Mucosa of stomach (tissue), 1 donor: ENCODE results near the gene PKMYT1.
A peak's percentile ranks its signal among the peaks of the same experiment; 100 is the strongest.

ENCODE experiments used
- H3K27me3 ChIP-seq: one replicate; pipeline ENCODE4 v1.7.0; 2013; ENCODE audit warnings: mild to moderate bottlenecking, low read length; ENCODE audit not compliant: control insufficient read depth, insufficient read depth
- H3K36me3 ChIP-seq: one replicate; pipeline ENCODE4 v1.7.0; 2013; ENCODE audit warnings: low read length; ENCODE audit not compliant: control insufficient read depth, insufficient read depth
- H3K4me1 ChIP-seq: one replicate; pipeline ENCODE4 v1.7.0; 2013; ENCODE audit warnings: mild to moderate bottlenecking, low read length; ENCODE audit not compliant: control insufficient read depth, insufficient read depth
- H3K4me3 ChIP-seq: one replicate; pipeline ENCODE4 v1.7.0; 2013; ENCODE audit warnings: low read length
- H3K9ac ChIP-seq: one replicate; pipeline ENCODE4 v1.7.0; 2013; ENCODE audit warnings: mild to moderate bottlenecking, low read length, moderate library complexity
- H3K9me3 ChIP-seq: one replicate; pipeline ENCODE4 v1.7.0; 2013; ENCODE audit warnings: mild to moderate bottlenecking, low read length, moderate library complexity; ENCODE audit not compliant: control insufficient read depth
- donor health status: Pancreatic carcinoma.

PKMYT1 gene

DNA sequence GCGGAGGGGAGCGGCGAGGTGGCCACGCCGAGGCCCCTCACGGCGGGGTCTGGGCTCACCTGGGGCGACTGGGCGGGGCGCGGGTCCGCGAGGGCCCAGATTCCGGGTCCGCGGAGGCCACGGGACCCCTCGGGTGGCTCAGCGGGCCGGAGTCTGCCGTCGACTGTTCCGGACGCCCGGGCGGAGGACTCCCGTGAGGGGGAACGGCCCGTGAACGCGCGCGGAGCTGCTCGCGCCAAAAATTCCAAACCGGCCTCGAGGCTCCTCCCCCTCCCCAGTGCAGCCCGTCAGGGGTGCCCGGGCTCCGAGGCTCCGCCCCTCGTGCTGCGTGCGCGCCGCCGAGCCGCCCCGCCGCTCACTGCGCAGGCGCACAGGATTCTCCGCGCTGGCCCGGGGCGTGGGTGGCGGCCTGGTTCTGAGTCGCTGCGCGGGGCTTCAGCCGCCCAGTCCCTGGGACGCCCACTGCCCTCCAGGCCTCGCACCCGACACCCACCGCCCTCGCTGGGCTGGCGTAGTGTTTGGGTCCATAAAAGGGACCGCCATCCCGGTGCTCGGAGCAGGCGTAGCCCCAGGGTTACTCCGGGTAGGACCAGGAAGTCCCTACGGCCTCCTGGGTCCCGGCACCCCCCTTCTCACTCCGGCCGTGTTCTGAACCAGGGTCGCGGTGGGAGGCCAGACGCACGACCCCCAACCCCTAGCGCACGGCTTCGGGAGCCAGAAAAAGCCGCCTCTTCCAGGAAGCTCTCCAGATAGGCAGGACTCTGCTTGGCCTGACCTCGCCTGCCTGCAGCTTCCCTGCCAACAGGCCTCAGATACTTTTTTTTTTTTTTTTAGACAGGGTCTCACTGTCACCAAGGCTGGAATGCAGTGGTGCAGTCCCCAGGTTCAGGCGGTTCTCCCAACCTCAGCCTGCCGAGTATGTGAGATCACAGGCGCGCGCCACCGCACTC, at the start of gene PKMYT1:
PKMYT1 (minus strand) TSS at position 220 of the 950 bp plus-strand sequence. CDS start 789 bp downstream, outside the sequence.
- H3K4me3 ChIP-seq = peak within 1 kb of the TSS; percentile 47
- H3K36me3 ChIP-seq = no peaks in the 10 kb centered on the region
- peaks cover 6% of the 10 kb centered on the region for H3K27me3 ChIP-seq
- H3K9me3 ChIP-seq = no peaks in the 10 kb centered on the region
- H3K9ac ChIP-seq = peak within 1 kb of the TSS; percentile 94
- H3K4me1 ChIP-seq = peaks cover 33% of the 10 kb centered on the region

DNA sequence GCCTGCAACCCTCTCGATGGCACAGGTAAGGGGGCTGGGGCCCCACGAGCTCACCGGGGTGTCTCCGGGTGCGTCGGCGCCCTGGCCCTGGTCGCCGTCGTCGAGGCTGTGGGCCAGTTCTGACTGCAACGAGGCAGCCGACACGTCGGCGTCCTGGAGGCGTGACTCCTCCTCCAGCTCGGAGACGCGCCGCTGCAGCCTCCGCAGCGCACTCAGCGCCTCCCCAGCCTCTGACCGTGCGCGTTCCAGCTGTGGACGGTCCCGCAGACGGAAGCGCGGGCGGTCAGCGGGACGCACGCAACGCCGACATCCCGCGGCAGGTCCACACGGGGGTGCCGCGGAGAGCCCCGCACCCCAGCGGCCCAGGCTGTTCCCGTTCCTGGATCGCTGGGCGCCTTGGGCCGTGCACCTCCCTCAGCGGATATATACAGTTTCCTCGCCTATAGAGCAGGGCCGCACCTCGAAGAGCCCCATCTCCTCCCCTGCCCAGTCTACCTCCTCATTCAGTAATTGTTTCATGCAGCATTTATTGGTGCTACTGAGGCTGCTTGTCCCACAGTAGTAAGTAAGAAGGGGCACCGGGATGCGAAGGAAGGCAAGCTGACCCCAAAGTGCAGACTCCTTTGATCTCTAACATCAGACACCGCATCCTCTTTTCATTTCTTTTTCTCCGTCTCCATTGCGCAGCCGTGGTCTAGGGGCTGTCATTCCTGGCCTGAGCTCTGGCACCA, 49.4 kb upstream of the PKMYT1 start:
- Histone ChIP-seq H3K9me3 (no peaks in the 10 kb centered on the region), H3K4me1 (peaks cover 15% of the 10 kb centered on the region), H3K36me3 (no peaks in the 10 kb centered on the region), H3K9ac (no peak overlapping the region), H3K27me3 (peaks cover 16% of the 10 kb centered on the region), H3K4me3 (no peak overlapping the region)

DNA sequence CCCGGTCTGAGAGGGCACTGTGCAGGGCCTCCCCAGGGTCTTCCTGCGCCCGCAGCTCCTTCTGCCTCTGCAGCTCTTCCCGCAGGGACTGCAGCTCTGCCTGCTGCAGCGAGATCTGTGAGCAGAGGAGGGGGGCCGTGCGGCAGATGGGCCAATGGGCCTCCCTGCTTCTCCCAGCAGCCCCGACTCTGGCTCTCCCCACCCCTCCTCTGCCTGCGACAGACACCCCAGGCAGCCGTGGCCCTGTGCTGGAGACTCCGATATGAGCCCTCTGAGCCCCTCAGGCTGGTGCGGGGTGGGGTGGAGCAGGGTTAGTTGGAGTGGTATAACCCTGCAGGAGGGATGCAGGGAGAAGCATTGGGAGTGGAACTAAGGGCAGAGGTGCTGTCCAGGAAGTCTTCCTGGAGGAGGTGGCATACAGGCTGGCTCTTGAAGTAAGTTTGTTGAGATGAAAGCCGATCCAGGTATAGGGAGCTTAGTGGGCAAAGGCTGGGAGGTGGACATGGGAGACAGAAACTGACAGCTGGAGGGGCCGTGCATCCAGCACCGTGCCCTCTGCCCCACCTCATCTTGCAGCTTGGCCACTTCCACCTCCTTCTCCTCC, 48.6 kb upstream of the PKMYT1 start:
- Histone ChIP-seq H3K4me1 (peaks cover 15% of the 10 kb centered on the region), H3K27me3 (peaks cover 16% of the 10 kb centered on the region), H3K9ac (no peak overlapping the region), H3K9me3 (no peaks in the 10 kb centered on the region), H3K36me3 (no peaks in the 10 kb centered on the region), H3K4me3 (no peak overlapping the region)

DNA sequence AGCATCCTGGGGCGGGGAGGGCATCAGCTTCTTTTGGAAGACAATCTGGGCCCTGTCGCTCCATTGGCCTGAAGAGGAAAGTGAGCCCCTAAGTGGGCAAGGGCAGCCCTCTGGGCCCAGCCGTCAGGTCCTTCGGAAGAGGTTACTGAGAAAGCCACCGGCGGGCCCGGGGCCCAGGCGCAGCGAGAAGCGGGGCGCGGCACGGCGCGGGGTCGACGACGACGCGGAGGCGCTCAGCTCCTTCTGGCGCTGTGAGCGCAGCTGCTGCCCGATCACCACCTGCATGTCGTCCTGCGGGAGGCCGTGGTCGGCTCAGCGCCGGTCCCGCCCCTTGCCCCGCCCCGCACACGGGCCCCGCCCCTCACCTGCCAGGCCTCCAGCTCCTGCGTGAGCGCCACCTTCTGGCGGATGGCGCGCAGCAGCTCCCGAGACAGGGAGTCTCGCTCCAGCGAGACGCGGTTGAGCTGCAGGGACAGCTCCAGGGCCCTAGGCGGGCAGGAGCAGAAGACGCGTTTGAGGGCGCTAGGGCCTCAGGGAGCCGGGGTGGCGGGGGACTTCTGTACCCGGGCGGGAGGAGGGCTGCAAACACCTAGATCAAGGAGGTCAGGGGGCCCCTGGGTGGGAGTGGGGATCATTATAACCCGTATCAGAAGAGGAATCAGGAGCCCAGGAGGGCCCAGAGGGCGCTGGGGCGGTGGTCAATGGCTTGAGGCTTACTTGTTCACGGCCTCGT, 47.9 kb upstream of the PKMYT1 start:
- Histone ChIP-seq H3K9ac (no peak overlapping the region), H3K9me3 (no peaks in the 10 kb centered on the region), H3K36me3 (no peaks in the 10 kb centered on the region), H3K27me3 (peaks cover 16% of the 10 kb centered on the region), H3K4me3 (no peak overlapping the region), H3K4me1 (peaks cover 20% of the 10 kb centered on the region)

DNA sequence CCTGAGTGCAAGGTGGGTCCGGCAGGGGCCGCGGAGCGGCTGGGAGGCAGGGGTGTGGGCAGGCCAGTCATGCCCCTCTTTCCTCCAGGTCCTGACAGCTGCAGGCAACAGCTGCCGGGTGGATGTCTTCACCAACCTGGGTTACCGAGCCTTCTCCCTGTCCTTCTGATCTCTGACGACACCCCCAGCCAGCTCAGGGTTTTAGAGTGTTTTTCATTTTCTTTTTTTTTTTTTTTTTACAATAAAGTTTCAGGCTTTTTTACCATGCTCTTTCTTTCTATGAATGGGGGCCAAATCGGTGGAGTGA, 47.2 kb upstream of the PKMYT1 start:
- Histone ChIP-seq H3K9ac (no peak overlapping the region), H3K36me3 (no peaks in the 10 kb centered on the region), H3K9me3 (no peaks in the 10 kb centered on the region), H3K4me3 (no peak overlapping the region), H3K27me3 (peaks cover 16% of the 10 kb centered on the region), H3K4me1 (peaks cover 27% of the 10 kb centered on the region)

DNA sequence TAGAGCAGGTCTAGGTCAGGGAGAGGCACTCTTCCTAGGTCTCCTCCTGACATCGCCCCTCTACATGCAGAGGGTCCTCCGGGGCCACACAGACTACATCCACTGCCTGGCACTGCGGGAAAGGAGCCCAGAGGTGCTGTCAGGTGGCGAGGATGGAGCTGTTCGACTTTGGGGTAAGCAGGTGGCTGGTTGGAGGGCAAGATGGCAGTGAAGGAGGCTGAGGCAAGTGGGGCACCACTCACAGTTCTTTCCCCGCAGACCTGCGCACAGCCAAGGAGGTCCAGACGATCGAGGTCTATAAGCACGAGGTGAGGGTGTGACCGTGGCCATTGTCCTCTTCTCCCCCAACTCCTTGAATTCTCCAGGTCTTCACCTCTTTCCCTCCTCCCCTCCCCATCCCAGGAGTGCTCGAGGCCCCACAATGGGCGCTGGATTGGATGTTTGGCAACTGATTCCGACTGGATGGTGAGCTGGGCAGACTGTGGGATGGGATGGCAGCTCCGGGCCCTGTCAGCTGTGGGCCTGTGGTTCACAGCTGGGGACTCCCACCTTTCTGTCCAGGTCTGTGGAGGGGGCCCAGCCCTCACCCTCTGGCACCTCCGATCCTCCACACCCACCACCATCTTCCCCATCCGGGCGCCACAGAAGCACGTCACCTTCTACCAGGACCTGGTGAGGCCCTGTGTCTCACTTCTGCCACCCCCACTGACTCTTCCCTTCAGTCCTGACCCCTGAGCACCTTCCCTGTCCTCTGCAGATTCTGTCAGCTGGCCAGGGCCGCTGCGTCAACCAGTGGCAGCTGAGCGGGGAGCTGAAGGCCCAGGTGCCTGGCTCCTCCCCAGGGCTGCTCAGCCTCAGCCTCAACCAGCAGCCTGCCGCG, 46.6 kb upstream of the PKMYT1 start:
- no peak overlapping the region for H3K4me3 ChIP-seq
- H3K4me1 ChIP-seq = peaks cover 33% of the 10 kb centered on the region

DNA sequence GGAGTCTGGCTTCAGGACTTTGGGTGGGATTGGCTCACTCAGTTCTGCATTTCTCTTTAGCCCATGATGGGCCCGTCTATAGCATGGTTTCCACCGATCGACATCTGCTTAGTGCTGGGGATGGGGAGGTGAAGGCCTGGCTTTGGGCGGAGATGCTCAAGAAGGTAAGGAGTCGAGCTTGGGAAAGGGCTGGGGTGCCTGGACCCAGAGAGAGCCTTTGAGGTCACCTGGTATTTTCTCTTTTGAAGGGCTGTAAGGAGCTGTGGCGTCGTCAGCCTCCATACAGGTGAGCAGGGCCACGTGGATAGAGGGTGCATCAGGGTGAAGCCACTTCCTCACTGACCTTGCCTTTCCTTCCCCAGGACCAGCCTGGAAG, 45.7 kb upstream of the PKMYT1 start:
- H3K4me3 ChIP-seq = no peak overlapping the region
- no peaks in the 10 kb centered on the region for H3K36me3 ChIP-seq
- peaks cover 16% of the 10 kb centered on the region for H3K27me3 ChIP-seq
- no peak overlapping the region for H3K9ac ChIP-seq
- H3K4me1 ChIP-seq = peaks cover 33% of the 10 kb centered on the region
- no peaks in the 10 kb centered on the region for H3K9me3 ChIP-seq

More for the DNA sequence above, 46.6 kb upstream of the PKMYT1 start:
- no peaks in the 10 kb centered on the region for H3K36me3 ChIP-seq
- H3K27me3 ChIP-seq = peaks cover 16% of the 10 kb centered on the region
- H3K9me3 ChIP-seq = no peaks in the 10 kb centered on the region
- H3K9ac ChIP-seq = no peak overlapping the region

DNA sequence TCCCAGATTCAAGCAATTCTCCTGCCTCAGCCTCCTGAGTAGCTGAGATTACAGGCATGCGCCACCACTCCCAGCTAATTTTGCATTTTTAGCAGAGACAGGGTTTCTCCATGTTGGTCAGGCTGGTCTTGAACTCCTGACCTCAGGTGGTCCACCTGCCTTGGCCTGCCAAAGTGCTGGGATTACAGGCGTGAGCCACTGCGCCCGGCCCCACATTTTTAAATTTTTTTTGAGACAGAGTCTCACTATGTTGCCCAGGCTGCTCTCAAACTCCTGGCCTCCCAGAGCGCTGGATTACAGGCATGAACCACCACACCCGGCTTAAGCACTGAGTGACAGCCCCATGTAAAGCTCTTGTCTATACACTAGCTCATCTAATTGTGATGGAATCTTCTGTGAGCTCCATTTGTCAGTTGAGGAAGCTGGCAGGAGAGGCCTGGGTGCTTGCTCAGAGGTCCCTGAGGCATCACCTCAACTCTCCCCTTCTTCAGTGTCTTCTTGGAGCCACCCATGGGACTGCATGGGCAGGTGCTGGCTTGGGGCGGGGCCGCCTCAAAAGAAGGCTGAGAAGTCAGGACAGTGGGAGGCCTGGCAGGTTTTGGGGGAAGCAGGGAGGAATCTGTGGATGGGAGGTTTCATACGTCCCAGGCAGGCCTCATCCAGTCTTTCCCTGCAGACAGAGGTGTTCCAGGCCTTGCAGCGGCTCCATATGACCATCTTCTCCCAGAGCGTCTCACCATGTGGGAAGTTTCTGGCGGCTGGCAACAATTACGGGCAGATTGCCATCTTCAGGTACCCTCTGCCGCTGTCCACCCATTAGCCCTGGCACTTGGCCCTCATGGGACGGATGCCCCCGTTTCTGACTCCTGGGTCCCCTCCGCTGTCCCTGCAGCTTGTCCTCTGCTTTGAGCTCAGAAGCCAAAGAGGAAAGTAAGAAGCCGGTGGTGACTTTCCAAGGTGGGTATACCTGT, 45.1 kb upstream of the PKMYT1 start:
- peaks cover 11% of the 10 kb centered on the region for H3K27me3 ChIP-seq
- no peak overlapping the region for H3K4me3 ChIP-seq
- no peaks in the 10 kb centered on the region for H3K36me3 ChIP-seq
- no peak overlapping the region for H3K9ac ChIP-seq
- no peaks in the 10 kb centered on the region for H3K9me3 ChIP-seq
- H3K4me1 ChIP-seq = peaks cover 32% of the 10 kb centered on the region

DNA sequence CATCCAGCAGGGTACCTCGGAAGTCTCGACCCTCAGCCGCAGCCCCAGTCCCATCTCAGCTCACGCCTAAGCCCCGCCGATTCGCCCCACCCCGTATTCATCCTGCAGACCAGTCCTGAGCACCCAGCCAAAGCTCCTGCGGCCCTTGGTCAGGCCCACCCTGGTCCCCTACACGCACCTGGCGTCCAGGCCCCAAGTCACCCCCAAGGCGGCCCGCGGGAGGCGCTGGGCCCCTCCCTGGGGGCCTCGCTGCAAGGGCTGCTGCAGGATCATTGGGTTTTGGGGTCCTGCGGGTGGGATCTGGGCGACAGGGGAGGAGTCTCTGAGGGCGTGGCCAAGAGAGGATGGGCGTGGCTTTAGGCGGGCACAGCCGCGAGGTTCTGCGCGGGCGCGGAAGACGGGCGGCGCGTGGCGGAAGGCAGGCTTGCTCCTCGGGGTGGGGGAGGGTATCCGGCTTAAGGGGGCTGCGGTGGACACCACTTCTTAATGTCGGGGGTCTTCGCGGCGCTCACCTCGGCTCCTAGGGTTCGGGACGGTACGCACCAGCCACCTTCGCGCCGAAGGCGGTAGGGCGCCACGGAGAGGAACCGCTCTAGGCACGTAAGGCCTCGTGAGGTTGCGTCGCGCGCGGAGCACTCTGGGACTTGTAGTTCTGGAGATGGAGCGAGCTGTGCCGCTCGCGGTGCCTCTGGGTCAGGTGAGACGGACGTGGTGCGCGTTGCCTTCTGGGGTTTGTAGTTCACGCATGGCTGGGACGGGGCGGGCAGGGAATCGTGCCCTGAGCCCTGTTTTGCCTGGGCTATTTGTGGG, 43.6 kb upstream of the PKMYT1 start, which contains the start of the genes HCFC1R1 and THOC6:
HCFC1R1 (minus strand) TSS at position 274 of the 810 bp plus-strand sequence; CDS start at position 273, 1 bp downstream.
THOC6 (plus strand) TSS at position 367 of the 810 bp plus-strand sequence; CDS start at position 659, 292 bp downstream.
- H3K4me1 ChIP-seq = peaks cover 32% of the 10 kb centered on the region
- peak within 1 kb of the TSS; percentile 82 for H3K4me3 ChIP-seq
- peak within 1 kb of the TSS; percentile 74 for H3K9ac ChIP-seq
- no peaks in the 10 kb centered on the region for H3K36me3 ChIP-seq
- no peaks in the 10 kb centered on the region for H3K27me3 ChIP-seq
- H3K9me3 ChIP-seq = no peaks in the 10 kb centered on the region

DNA sequence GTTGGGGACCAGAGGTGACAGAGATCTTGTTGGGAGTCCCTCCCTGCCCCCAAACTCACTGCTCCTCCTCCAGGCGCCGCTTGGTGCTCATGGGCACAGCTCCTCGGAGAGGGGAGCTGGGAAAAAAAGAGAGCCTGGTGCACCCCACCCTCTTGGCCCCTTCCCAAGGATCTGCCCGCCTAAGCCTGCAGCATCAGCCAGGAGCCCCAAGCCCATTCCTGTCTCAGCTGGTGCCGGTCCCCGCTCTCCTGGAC, 43.1 kb upstream of the PKMYT1 start:
- H3K9ac ChIP-seq = peak overlapping the region; percentile 74
- no peaks in the 10 kb centered on the region for H3K36me3 ChIP-seq
- no peaks in the 10 kb centered on the region for H3K9me3 ChIP-seq
- H3K4me1 ChIP-seq = peaks cover 32% of the 10 kb centered on the region
- peak overlapping the region; percentile 82 for H3K4me3 ChIP-seq
- no peaks in the 10 kb centered on the region for H3K27me3 ChIP-seq
